GM12878 (cell line): Measurements from ENCODE around the gene EIF5B. TPM values are rescaled to one million over a fixed set of nuclear protein-coding genes. Genes with fewer than 3 reads are reported as not detected.

Experiments used
- BACH1 ChIP-seq: fragments of 450-650 bp; IDR thresholded peaks from 2 replicates; pipeline ENCODE4 v1.6.1; 2017; ENCODE audit warnings: mild to moderate bottlenecking, borderline replicate concordance
- BCL11A ChIP-seq: IDR thresholded peaks from 2 replicates; pipeline ENCODE4 v1.6.1; 2011; ENCODE audit warnings: low read depth, low read length
- BCLAF1 ChIP-seq: fragments of 450-650 bp; IDR thresholded peaks from 2 replicates; pipeline ENCODE4 v1.6.1; 2017; ENCODE audit warnings: antibody characterized with exemption, mild to moderate bottlenecking, moderate library complexity
- CBFB ChIP-seq: IDR thresholded peaks from 2 replicates; pipeline ENCODE4 v1.6.1; 2016; ENCODE audit warnings: antibody characterized with exemption, low read depth
- CEBPB ChIP-seq, 2 experiments: fragments of 150-350 bp in 1 of 2; IDR thresholded peaks; 2 replicates each; pipeline ENCODE4 v1.6.1; 2012 to 2014; ENCODE audit warnings: low read depth in 2 of 2, low read length in 2 of 2, borderline replicate concordance in 1 of 2, inconsistent platforms in 1 of 2
- GATAD2B ChIP-seq: fragments of 450-650 bp; conservative IDR thresholded peaks from 2 replicates; pipeline ENCODE4 v1.6.1; 2017; ENCODE audit warnings: low read depth, mild to moderate bottlenecking, moderate library complexity
- IKZF1 ChIP-seq: fragments of 450-650 bp; conservative IDR thresholded peaks from 2 replicates; pipeline ENCODE4 v1.6.1; 2017; ENCODE audit warnings: antibody characterized with exemption, mild to moderate bottlenecking
- MAX ChIP-seq: IDR thresholded peaks from 2 replicates; pipeline ENCODE4 v1.6.1; 2012; ENCODE audit warnings: low read depth, low read length, improper control_type of control experiment
- NBN ChIP-seq: fragments of 450-650 bp; IDR thresholded peaks from 2 replicates; pipeline ENCODE4 v1.6.1; 2016
- NKRF ChIP-seq: fragments of 450-650 bp; conservative IDR thresholded peaks from 2 replicates; pipeline ENCODE4 v1.6.1; 2017; ENCODE audit warnings: mild to moderate bottlenecking, moderate library complexity
- NR2C1 ChIP-seq: fragments of 450-650 bp; IDR thresholded peaks from 2 replicates; pipeline ENCODE4 v1.6.1; 2017; ENCODE audit warnings: antibody characterized with exemption, mild to moderate bottlenecking, moderate library complexity
- POU2F2 ChIP-seq: IDR thresholded peaks from 3 replicates; pipeline ENCODE4 v1.6.1; 2011; ENCODE audit warnings: low read depth, mild to moderate bottlenecking, low read length, borderline replicate concordance
- RCOR1 ChIP-seq: conservative IDR thresholded peaks from 2 replicates; pipeline ENCODE4 v1.6.1; 2012; ENCODE audit warnings: low read depth, low read length, improper control_type of control experiment
- RELA ChIP-seq: fragments of 450-650 bp; IDR thresholded peaks from 2 replicates; pipeline ENCODE4 v1.8.0; 2014; ENCODE audit warnings: borderline replicate concordance; ENCODE audit not compliant: partially characterized antibody
- SIX5 ChIP-seq: IDR thresholded peaks from 2 replicates; pipeline ENCODE4 v1.6.1; 2011; ENCODE audit warnings: mild to moderate bottlenecking, low read depth, low read length, moderate library complexity; ENCODE audit not compliant: severe bottlenecking
- TARDBP ChIP-seq: IDR thresholded peaks from 2 replicates; pipeline ENCODE4 v1.6.1; 2016; ENCODE audit warnings: borderline replicate concordance
- TCF3 ChIP-seq: IDR thresholded peaks from 2 replicates; pipeline ENCODE4 v1.6.1; 2012; ENCODE audit warnings: low read depth, mild to moderate bottlenecking, low read length, borderline replicate concordance; ENCODE audit not compliant: insufficient read depth
- ZBED1 ChIP-seq: IDR thresholded peaks from 2 replicates; pipeline ENCODE4 v1.6.1; 2016; ENCODE audit warnings: borderline replicate concordance
- ZNF24 ChIP-seq: fragments of 450-650 bp; IDR thresholded peaks from 2 replicates; pipeline ENCODE4 v1.6.1; 2017; ENCODE audit warnings: antibody characterized with exemption, mild to moderate bottlenecking
- ZNF687 ChIP-seq: fragments of 450-650 bp; IDR thresholded peaks from 2 replicates; pipeline ENCODE4 v1.6.1; 2017; ENCODE audit warnings: mild to moderate bottlenecking, moderate library complexity
- polyA plus RNA-seq, 11 experiments: library from polyadenylated mRNA; depleted of rRNA in 4 of 11; unstranded in 6 of 11; stranded (reverse) in 5 of 11; fragments of >200 nt; fragmentation: Nextera tagmentation in 4 of 11; fragmentation: Illumina TruSeq in 1 of 11; extraction: Ambion mirVana in 4 of 11; extraction: Trizol in 1 of 11; gene quantifications; 1 replicate in 1 of 11; 2 replicates in 10 of 11; pipeline versions ENCODE4 v1.2.1 to v1.2.3, GENCODE V29; 2011 to 2016; ENCODE audit warnings: inconsistent platforms in 2 of 11, missing spikeins in 2 of 11, low read depth in 1 of 11
- total RNA-seq, 4 experiments: library from RNA; depleted of rRNA in 3 of 4; stranded (reverse); fragments of >200 nt in 3 of 4; fragmentation: Illumina TruSeq in 1 of 4; extraction: Trizol in 1 of 4; gene quantifications; 2 replicates each; pipeline versions ENCODE4 v1.2.1 to v1.2.3, GENCODE V29; 2013 to 2021

The EIF5B gene
- total and polyA plus RNA-seq, 10 of the 15 experiments (the other 5 are each of a cell fraction or from before 2014, with no cell fraction given) = 21.7 to 119 (median 40.8) TPM

- TF ChIP-seq BCLAF1 (no peak), ZNF24 (peak; percentile 36; the same call in 1 of the 2 replicates), ZNF687 (peak; percentile 32), RCOR1 (0 out of 2 replicates have a peak, but pooled peaks have one; percentile 40), NBN (peak; percentile 22; the same call in 1 of the 2 replicates), CBFB (peak; percentile 41; the same call in 1 of the 2 replicates), MAX (peak; percentile 89), POU2F2 (peak; percentile 14; the same call in 1 of the 3 replicates), SIX5 (peak; percentile 50), RELA (peak; percentile 38), ZBED1 (0 out of 2 replicates have a peak, but pooled peaks have one; percentile 44), IKZF1 (peak; percentile 88), GATAD2B (peak; percentile 25), TCF3 (peak; percentile 59; the same call in 1 of the 2 replicates), TARDBP (peak; percentile 57; the same call in 1 of the 2 replicates), BCL11A (no peak), CEBPB (IDR thresholded peaks at IDR 0.05; ENCODE audit: borderline replicate concordance in 1 of 2, low read depth in 2 of 2, low read length in 2 of 2) (peak in 1 of 2 experiments; percentile 15; a peak in 1 of 4 replicates), NR2C1 (0 out of 2 replicates have a peak, but pooled peaks have one; percentile 22), BACH1 (peak; percentile 85), NKRF (peak; percentile 76)
Observed at GRCh38 chr2:99337113-99338028, at the start of gene EIF5B (continued).
